Liver (tissue), 9 donors: Measurements from ENCODE around the gene GPALPP1. TPM values are rescaled to one million over a fixed set of nuclear protein-coding genes. Genes with fewer than 3 reads are reported as not detected.

Experiments used
- DNase-seq: peaks from one replicate; pipeline ENCODE4 v3.0.0-alpha.2; 2017; ENCODE audit warnings: low spot score
- H3K27ac ChIP-seq, 2 donors: one replicate each; pipeline ENCODE4 v1.7.0; 2013; ENCODE audit warnings: inconsistent platforms in 2 of 2, low read length in 2 of 2, control low read depth in 1 of 2, low read depth in 1 of 2, mild to moderate bottlenecking in 1 of 2
- H3K27me3 ChIP-seq, 4 donors: one replicate each; pipeline versions ENCODE4 v1.6.1 to v1.7.0; 2013; ENCODE audit warnings: low read length in 3 of 4, inconsistent platforms in 1 of 4, mild to moderate bottlenecking in 1 of 4, moderate library complexity in 1 of 4; ENCODE audit not compliant: control insufficient read depth in 4 of 4, insufficient read depth in 4 of 4
- H3K36me3 ChIP-seq, 4 donors: one replicate each; pipeline versions ENCODE4 v1.6.1 to v1.7.0; 2013; ENCODE audit warnings: low read length in 3 of 4, mild to moderate bottlenecking in 3 of 4, low read depth in 1 of 4, moderate library complexity in 1 of 4; ENCODE audit not compliant: control insufficient read depth in 4 of 4, insufficient read depth in 3 of 4
- H3K4me1 ChIP-seq, 4 donors: one replicate each; pipeline versions ENCODE4 v1.6.1 to v1.7.0; 2013; ENCODE audit warnings: low read length in 3 of 4, mild to moderate bottlenecking in 3 of 4, moderate library complexity in 1 of 4; ENCODE audit not compliant: control insufficient read depth in 4 of 4, insufficient read depth in 4 of 4
- H3K4me3 ChIP-seq, 3 donors: one replicate each; pipeline versions ENCODE4 v1.6.1 to v1.7.0; 2013; ENCODE audit warnings: low read length in 3 of 3, control low read depth in 1 of 3, low read depth in 1 of 3, mild to moderate bottlenecking in 1 of 3
- H3K9ac ChIP-seq, 2 donors: one replicate each; pipeline ENCODE4 v1.7.0; 2013; ENCODE audit warnings: low read length in 2 of 2, mild to moderate bottlenecking in 2 of 2, moderate library complexity in 2 of 2, control low read depth in 1 of 2, low read depth in 1 of 2
- H3K9me3 ChIP-seq, 4 donors: one replicate each; pipeline versions ENCODE4 v1.6.1 to v1.7.0; 2013; ENCODE audit warnings: low read length in 3 of 4; ENCODE audit not compliant: control insufficient read depth in 4 of 4
- ATF3 ChIP-seq: IDR thresholded peaks from 2 replicates; pipeline ENCODE4 v1.6.1; 2016; ENCODE audit warnings: antibody characterized with exemption
- EGR1 ChIP-seq, 2 donors: IDR thresholded peaks; 2 replicates each; pipeline ENCODE4 v1.6.1; 2016 to 2018; ENCODE audit warnings: antibody characterized with exemption in 2 of 2, low read depth in 2 of 2
- FOXA1 ChIP-seq: IDR thresholded peaks from 2 replicates; pipeline ENCODE4 v1.6.1; 2016; ENCODE audit warnings: antibody characterized with exemption
- FOXA2 ChIP-seq: IDR thresholded peaks from 2 replicates; pipeline ENCODE4 v1.6.1; 2016; ENCODE audit warnings: antibody characterized with exemption
- GABPA ChIP-seq, 2 donors: IDR thresholded peaks in 1 of 2; conservative IDR thresholded peaks in 1 of 2; 2 replicates each; pipeline ENCODE4 v1.6.1; 2016; ENCODE audit warnings: antibody characterized with exemption in 2 of 2, mild to moderate bottlenecking in 1 of 2, moderate library complexity in 1 of 2
- HNF4G ChIP-seq: IDR thresholded peaks from 2 replicates; pipeline ENCODE4 v1.6.1; 2016; ENCODE audit warnings: antibody characterized with exemption
- JUND ChIP-seq, 2 donors: IDR thresholded peaks; 2 replicates each; pipeline ENCODE4 v1.6.1; 2016; ENCODE audit warnings: antibody characterized with exemption in 2 of 2
- MAX ChIP-seq: IDR thresholded peaks from 2 replicates; pipeline ENCODE4 v1.6.1; 2016; ENCODE audit warnings: antibody characterized with exemption
- NR2F2 ChIP-seq: IDR thresholded peaks from 2 replicates; pipeline ENCODE4 v1.6.1; 2016; ENCODE audit warnings: antibody characterized with exemption
- RAD21 ChIP-seq, 2 donors: IDR thresholded peaks; 2 replicates each; pipeline ENCODE4 v1.6.1; 2016; ENCODE audit warnings: antibody characterized with exemption in 2 of 2, mild to moderate bottlenecking in 2 of 2
- RXRA ChIP-seq, 2 donors: IDR thresholded peaks; 2 replicates each; pipeline ENCODE4 v1.6.1; 2017 to 2018; ENCODE audit warnings: antibody characterized with exemption in 2 of 2, mild to moderate bottlenecking in 1 of 2
- SP1 ChIP-seq: IDR thresholded peaks from 2 replicates; pipeline ENCODE4 v1.6.1; 2018; ENCODE audit warnings: antibody characterized with exemption, mild to moderate bottlenecking
- TAF1 ChIP-seq: conservative IDR thresholded peaks from 2 replicates; pipeline ENCODE4 v1.6.1; 2016; ENCODE audit warnings: antibody characterized with exemption, mild to moderate bottlenecking
- YY1 ChIP-seq: IDR thresholded peaks from 2 replicates; pipeline ENCODE4 v1.6.1; 2016; ENCODE audit warnings: antibody characterized with exemption, mild to moderate bottlenecking
- WGBS: extraction: QIAGEN DNeasy Blood & Tissue Kit; methylation state at CpG from one replicate; pipeline ENCODE4 v1.1.7; 2013; 5-methylcytosine and 5-hydroxymethylcytosine counted together
- polyA plus RNA-seq, 2 donors: library from polyadenylated mRNA; stranded (reverse) in 1 of 2; unstranded in 1 of 2; fragments of 200-250 nt in 1 of 2; fragments of >200 nt in 1 of 2; fragmentation: Nextera tagmentation in 1 of 2; extraction: Ambion mirVana in 1 of 2; gene quantifications; one replicate each; pipeline versions ENCODE4 v1.2.1 to v1.2.3, GENCODE V29; 2013 to 2015
- total RNA-seq, 2 donors: library from RNA; depleted of rRNA; stranded (reverse); fragments of >200 nt; gene quantifications; one replicate each; pipeline ENCODE4 v1.2.3, GENCODE V29; 2014
- TF ChIP-seq, protein P1 (sequence below): fragments of 150-350 bp; IDR thresholded peaks from 2 replicates; pipeline ENCODE4 v1.5.1; 2017; ENCODE audit warnings: improper control_type of control experiment, low read depth, low read length; ENCODE audit not compliant: missing input control
- TF ChIP-seq, protein P2 (sequence below): IDR thresholded peaks from 2 replicates; pipeline ENCODE4 v1.6.1; 2016; ENCODE audit warnings: antibody characterized with exemption
- donor health status: healthy.
- donor health status: healthy.
- donor health status: healthy.
- donor health status: healthy.
- donor health status: healthy.

GPALPP1 gene
- total and polyA plus RNA-seq, 4 donors: 4.7 to 15.7 (median 10.0) TPM

GRCh38 chr13:44961997-44962396, 27.3 kb upstream of the GPALPP1 start:
- DNase-seq: no peak
- no peak for TF ChIP-seq TAF1
- no peak for TF ChIP-seq YY1
- no peaks in the 10 kb centered on the region for H3K4me1 ChIP-seq
- H3K9me3 ChIP-seq: peaks cover 0 to 2% (median 1%) of the 10 kb centered on the region in 4 donors
- 98% methylated on average over 2 of the region's 2 CpGs for WGBS
- no peak overlapping the region for H3K9ac ChIP-seq
- H3K27ac ChIP-seq: no peak overlapping the region
- H3K27me3 ChIP-seq: no peaks in the 10 kb centered on the region
- H3K36me3 ChIP-seq: peaks cover 0 to 48% (median 28%) of the 10 kb centered on the region in 4 donors
- no peak overlapping the region for H3K4me3 ChIP-seq

DNA sequence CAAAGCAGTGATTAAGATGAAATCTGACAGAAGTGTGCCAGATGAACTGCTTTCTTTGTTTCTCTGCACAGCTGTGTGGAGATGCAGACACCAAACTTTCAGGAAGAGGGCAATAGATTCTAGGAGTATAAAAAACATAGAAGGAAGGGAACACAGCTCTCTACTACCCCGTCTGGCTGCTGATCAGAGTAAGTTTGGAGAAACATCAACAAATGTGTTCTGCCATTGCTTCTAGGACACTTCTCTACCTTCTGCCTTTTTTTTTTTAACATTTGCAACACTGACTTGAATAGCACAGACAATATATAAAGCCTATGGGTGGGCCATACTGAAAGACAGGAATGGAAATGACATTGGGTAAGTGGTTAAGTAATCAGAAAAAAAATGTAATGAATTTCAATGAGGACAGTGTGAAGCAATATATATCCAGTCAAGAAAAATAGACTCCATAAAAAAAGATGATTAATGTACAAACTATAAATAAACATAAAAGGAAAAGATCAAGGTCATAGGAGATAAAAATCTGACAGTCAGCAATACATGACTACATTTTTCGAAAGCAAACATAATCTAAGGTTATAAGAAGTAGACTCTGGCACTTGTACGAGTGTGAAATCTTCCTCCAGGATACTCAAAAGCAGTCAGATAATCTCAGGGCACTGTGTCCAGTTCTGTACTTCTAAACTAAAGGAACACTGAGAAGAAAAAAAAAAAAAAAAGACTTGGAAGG, 21.5 kb upstream of the GPALPP1 start:
- Histone ChIP-seq H3K9ac (no peak overlapping the region), H3K36me3 (peaks cover 0 to 28% (median 15%) of the 10 kb centered on the region in 4 donors), H3K27ac (no peak overlapping the region), H3K27me3 (no peaks in the 10 kb centered on the region), H3K4me3 (no peak overlapping the region), H3K9me3 (no peaks in the 10 kb centered on the region), H3K4me1 (peaks cover 0 to 3% (median 0%) of the 10 kb centered on the region in 4 donors)
- DNase-seq: no peak
- TF ChIP-seq ATF3 (no peak), SP1 (no peak), JUND (IDR thresholded peaks at IDR 0.05) (no peak), RAD21 (IDR thresholded peaks at IDR 0.05) (peak; percentile 17 to 27), FOXA1 (no peak), GABPA (IDR thresholded peaks at IDR 0.05 in 1 of 2, conservative IDR thresholded peaks at IDR 0.05 in 1 of 2) (no peak), YY1 (no peak)
- TF ChIP-seq, protein P1, sequence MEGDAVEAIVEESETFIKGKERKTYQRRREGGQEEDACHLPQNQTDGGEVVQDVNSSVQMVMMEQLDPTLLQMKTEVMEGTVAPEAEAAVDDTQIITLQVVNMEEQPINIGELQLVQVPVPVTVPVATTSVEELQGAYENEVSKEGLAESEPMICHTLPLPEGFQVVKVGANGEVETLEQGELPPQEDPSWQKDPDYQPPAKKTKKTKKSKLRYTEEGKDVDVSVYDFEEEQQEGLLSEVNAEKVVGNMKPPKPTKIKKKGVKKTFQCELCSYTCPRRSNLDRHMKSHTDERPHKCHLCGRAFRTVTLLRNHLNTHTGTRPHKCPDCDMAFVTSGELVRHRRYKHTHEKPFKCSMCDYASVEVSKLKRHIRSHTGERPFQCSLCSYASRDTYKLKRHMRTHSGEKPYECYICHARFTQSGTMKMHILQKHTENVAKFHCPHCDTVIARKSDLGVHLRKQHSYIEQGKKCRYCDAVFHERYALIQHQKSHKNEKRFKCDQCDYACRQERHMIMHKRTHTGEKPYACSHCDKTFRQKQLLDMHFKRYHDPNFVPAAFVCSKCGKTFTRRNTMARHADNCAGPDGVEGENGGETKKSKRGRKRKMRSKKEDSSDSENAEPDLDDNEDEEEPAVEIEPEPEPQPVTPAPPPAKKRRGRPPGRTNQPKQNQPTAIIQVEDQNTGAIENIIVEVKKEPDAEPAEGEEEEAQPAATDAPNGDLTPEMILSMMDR: no peak
- 51% methylated on average over 3 of the region's 3 CpGs for WGBS

DNA sequence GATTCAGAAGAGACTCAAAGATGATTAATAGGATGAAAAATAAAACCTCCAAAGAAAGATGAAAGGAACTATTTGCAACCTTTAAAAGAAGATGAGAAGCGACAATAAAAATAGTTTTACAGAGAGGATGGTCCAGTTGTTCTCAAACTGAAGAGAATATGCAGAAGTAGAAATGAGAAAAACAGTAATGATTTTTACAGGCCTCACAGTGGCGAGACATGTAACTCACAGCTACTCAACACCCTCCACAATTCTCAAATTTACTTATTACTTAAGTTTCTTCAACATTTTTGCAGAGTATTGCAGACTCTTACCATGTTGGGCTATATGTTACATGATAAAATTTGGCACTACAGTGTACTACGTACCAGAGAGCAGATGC, 20.9 kb upstream of the GPALPP1 start:
- H3K4me1 ChIP-seq: peaks cover 0 to 3% (median 0%) of the 10 kb centered on the region in 4 donors
- no peak overlapping the region for H3K27ac ChIP-seq
- no peak for DNase-seq
- H3K9me3 ChIP-seq: no peaks in the 10 kb centered on the region
- H3K9ac ChIP-seq: no peak overlapping the region
- H3K27me3 ChIP-seq: no peaks in the 10 kb centered on the region
- H3K4me3 ChIP-seq: no peak overlapping the region
- H3K36me3 ChIP-seq: peaks cover 0 to 23% (median 13%) of the 10 kb centered on the region in 4 donors
- TF ChIP-seq RAD21 (IDR thresholded peaks at IDR 0.05) (no peak), FOXA2 (no peak), MAX (no peak), TAF1 (no peak), ATF3 (no peak), JUND (IDR thresholded peaks at IDR 0.05) (no peak), NR2F2 (no peak), YY1 (no peak), HNF4G (no peak), GABPA (IDR thresholded peaks at IDR 0.05 in 1 of 2, conservative IDR thresholded peaks at IDR 0.05 in 1 of 2) (no peak), SP1 (no peak), RXRA (IDR thresholded peaks at IDR 0.05) (no peak), EGR1 (IDR thresholded peaks at IDR 0.05; ENCODE audit: low read depth in 2 of 2) (no peak), FOXA1 (no peak)
- TF ChIP-seq, protein P1: no peak
- TF ChIP-seq, protein P2, sequence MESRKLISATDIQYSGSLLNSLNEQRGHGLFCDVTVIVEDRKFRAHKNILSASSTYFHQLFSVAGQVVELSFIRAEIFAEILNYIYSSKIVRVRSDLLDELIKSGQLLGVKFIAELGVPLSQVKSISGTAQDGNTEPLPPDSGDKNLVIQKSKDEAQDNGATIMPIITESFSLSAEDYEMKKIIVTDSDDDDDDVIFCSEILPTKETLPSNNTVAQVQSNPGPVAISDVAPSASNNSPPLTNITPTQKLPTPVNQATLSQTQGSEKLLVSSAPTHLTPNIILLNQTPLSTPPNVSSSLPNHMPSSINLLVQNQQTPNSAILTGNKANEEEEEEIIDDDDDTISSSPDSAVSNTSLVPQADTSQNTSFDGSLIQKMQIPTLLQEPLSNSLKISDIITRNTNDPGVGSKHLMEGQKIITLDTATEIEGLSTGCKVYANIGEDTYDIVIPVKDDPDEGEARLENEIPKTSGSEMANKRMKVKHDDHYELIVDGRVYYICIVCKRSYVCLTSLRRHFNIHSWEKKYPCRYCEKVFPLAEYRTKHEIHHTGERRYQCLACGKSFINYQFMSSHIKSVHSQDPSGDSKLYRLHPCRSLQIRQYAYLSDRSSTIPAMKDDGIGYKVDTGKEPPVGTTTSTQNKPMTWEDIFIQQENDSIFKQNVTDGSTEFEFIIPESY: no peak
- 92% methylated on average over 3 of the region's 3 CpGs for WGBS
